HG02885 (cell line): Measurements from ENCODE around the gene ATG5.
A peak's percentile ranks its signal among the peaks of the same experiment; 100 is the strongest.
"Not testable (repeated sequence)": the region's sequence is repeated elsewhere in the genome, so short reads cannot be mapped to it uniquely, and the experiment has no call there.

Experiments
- ATAC-seq: cut with Tn5 transposase; IDR thresholded peaks from one replicate; pipeline ENCODE4 v1.9.1; 2021; ENCODE audit warnings: mild to moderate bottlenecking; ENCODE audit not compliant: unreplicated experiment, poor library complexity

ATG5 gene

DNA sequence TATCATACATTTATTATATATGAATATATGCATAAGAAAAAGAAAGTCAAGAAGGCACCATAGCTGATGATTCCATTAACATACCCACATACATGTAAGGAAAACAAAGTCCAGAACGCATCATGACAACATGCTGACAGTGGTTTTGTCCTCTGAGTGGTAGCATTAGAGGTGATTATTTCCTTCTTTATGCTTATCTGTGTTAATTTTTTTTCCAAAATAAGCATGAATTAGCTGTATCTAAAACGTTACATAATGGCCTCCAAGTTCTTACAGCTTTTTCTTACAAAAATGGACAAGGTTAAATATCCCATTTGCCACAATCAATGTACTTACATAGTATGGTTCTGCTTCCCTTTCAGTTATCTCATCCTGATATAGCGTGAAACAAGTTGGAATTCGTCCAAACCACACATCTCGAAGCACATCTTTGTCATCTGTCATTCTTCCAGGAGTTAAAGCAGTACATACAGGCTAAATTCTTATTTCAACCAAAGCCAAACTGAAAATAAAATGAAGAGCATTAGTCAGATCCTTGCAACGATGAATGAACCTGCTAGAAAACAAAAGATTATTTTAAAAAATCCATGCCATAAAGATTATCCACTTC lies 9.7 kb downstream of the ATG5 start:
- ATAC-seq: no peak

DNA sequence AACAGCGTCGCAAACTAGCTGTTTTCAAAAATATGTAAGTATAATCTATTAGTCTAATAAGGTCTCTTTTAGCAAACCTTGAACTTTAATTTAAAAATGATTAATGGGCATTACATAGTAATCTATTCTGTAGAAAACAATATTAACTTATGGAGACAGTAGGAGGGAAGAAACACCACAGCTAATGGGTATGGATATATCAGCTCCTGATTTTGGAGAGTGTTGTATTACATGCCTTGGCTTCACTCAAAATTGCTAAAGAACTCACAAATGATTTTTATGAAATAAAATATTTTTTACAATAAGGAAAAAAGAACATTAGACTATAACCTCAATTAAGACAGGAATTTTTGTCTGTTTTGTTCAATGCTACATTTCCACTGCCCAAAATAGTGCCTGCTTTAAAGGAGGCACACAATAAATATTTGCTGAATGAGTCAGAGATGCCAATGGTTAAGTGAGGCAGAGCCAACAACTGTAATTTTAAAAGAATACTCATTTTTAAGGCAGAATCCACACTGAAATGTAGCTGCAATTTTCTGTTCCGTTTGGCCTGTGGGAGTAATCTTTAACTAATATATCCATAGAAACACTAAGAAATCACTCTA lies 15.7 kb downstream of the ATG5 start:
- no peak for ATAC-seq

DNA sequence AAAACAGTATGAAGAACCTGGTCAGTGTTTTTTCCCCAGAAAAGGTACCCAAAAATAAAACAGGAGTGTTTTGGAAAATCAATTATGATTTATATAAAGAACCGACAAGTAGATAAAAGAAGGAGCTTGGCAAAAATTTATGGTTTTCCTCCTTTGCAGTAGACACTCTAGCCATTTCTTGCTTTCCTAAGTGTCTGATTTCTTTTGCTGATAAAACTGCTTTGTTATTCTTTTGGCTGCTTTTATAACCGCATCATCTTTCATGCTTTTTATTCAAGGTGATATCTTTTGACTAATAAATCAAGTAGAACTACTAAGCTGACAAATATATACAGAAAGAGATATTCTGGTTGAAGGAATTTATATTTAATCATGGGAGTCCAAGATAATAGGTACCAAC lies 16.6 kb downstream of the ATG5 start:
- ATAC-seq: no peak

DNA sequence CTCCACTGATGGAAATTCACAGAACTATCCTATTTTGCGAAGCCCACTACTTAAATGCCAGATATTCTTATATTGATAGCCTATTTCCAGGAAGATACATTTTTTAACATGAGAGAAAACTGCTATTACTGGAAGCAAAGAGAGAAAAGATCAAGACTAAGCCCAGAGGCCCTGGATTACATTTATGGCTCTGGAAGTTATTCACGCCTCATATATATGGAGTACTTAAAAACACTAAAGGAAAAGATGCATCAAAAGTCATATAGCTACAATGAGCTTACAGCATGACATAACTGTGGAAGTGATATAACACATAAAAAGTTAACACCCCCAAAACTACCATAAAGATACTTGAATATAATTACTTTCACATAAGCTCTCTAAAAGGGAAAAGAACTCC lies 19.8 kb downstream of the ATG5 start:
- no peak for ATAC-seq

DNA sequence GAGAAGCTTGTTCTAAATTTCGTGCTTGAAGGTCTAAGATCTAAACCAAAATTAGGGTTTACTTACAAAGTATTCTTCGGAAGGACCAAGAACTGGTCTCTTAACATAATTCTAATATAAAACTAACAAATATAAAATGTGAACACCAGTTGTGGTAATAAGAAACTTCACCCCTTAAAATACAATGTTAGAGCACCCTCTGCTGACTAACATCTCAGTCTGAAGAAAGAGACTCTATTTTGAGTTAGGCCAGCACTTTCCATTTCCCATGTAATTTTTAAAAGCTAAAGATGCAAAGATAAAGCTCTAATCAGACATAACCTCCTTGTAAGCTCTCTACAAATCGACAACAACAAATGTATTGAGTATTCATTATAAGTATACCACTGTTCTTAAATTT lies 24.6 kb downstream of the ATG5 start:
- ATAC-seq: no peak

DNA sequence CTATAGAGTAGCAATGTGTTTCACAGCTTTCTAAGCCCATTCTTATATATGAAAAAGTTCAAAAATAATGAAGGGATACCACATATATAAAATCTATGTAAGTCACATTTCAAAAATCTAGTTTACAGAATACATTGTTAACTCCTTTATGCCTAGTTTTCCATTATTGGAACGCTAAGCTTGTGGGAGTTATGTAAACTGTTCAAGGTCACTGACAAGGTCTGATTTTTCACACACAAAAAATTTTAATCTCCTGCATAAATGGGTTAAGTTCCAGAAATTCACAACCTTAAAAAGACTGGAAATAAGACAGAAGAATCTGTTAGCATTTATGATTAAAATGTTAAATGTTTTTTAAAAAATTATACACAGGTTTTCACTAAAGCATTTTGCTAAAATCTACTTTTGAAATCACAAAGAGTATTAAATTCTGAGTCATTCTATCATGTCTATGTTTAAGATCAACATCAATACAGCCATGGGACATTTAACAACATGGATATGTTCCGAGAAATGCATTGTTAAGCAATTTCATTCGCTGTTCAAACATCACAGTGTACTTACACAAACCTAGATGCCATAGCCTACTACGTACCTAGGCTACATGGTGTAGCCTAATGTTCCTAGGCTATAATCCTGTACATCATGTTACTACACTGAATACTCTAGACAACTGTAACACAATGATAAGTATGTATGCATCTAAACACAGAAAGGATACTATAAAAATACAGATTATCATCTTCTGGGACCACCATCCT lies 25.4 kb downstream of the ATG5 start:
- ATAC-seq: no peak

DNA sequence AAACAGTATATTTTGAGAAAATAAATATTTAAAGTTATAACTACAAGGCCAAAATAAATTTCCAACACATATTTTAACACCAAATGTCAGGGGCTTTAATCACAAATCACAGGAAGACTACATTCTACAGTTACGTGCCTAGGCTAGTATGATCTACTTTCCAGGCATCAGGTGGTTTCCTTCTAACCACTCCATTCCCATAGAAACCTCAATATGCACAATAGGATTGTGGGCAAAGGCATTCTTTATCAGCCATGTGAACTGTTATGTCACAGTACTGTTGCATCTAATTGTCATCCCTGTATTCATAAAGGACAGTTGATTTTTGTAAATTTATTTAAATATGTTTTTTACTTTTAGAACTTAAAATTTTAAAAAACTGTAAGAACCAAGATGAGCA lies 32.4 kb downstream of the ATG5 start:
- no peak for ATAC-seq

DNA sequence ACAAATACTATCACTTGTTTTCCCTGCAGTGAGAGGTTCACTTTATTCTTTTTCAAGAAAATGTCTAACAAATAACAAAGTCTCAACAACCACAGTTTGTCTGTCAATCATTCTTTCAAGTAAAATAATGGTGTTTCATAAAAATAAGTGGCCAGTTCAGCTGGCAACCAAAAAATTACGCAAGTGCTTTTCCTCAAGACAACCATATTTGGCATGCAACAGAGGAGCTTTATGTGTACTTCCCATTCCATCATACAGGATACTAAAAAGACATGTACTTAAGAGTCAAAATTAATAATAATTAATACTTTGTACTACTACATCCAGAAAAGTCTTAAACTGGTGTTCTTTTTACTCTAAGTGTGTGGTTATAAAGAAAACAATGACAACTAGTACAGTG lies 34.6 kb downstream of the ATG5 start:
- no peak for ATAC-seq

DNA sequence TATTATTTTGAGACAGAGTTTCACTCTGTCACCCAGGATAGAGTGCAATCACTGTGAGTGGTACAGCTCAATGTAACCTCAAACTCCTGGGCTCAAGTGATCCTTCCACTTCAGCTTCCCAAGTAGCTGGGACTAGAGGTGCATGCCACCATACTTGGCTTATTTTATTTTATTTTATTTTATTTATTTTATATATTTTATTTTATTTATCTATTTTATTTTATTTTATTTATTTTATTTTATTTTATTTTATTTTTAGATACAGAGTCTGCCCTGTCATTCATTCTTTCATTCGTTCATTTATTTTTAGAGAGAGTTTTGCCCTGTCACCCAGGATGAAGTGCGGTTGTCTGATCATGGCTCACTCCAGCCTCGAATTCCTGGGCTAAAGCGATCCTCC lies 35.5 kb downstream of the ATG5 start:
- no peak for ATAC-seq

DNA sequence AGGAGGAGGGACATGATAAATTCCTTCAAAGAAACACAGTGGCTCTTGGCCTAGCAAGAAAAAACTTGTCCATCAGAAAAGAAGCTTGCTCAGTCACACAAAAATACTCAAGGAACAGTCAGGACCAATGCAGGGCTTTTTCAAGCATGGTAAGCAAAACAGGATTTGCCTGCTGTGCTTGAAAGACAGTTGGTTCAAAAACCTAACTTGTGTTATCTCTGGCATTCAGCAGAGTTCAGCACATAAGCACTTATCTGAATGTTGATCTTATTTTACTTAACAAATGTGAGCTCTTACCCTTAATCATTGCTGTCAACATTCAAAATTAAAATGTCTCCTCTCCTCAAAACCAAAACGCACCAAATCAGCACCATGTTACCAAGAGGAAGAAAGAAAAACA lies 38.3 kb downstream of the ATG5 start:
- ATAC-seq: no peak

DNA sequence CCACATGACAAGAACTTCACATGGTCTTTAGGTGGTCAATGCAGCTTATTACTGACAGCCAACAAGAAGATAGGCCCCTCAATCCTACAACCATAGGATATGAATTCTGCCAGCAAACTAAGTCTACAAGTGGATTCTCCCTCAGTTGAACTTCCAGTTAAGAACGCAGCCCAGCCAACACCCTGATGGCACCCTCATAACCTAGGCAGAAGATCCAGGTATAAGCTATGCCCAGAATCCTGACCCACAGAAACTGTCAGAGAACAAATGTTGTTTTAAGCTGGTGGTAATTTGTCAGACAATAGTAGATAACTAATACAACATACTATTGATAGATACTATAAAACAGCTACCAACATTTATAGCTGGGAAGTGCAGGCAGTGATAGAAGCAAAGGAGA lies 38.8 kb downstream of the ATG5 start:
- no peak for ATAC-seq

DNA sequence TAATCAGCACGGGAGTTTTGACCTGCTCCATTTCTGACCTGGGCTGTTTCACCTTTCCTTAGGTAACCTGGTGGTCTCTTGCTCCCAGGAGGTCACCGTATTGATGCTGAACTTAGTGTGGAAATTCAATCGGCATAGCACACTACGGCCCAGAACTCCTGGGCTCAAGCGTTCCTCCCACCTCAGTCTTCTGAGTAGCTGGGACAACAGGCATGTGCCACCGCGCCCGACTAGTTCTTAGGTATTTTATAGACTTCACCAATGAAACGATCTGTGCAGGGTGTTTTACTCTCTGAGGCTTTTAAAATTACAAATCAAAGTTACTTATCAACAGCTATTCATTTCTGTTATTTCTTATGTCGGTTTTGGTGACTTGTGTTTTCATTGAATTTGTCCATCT lies 42.1 kb downstream of the ATG5 start:
- no peak for ATAC-seq

DNA sequence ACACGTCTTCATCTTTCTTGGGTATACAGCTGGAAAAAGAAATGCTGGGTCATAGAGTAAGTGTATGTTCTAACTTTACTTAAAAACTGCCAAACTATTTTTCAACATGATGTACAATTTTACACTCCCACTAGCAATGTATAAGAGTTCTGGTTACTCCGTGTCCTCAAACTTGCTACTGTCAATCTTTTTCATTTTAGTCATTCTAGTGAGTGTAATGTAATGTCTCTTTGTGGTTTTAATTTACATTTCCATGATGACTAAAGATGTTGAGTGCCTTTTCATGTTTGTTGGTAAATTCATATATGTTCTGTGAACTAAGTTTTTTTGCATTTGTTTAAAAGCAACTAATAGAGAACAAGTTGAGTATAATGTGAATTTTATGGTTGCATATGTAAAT lies 43.9 kb downstream of the ATG5 start:
- ATAC-seq: no peak

DNA sequence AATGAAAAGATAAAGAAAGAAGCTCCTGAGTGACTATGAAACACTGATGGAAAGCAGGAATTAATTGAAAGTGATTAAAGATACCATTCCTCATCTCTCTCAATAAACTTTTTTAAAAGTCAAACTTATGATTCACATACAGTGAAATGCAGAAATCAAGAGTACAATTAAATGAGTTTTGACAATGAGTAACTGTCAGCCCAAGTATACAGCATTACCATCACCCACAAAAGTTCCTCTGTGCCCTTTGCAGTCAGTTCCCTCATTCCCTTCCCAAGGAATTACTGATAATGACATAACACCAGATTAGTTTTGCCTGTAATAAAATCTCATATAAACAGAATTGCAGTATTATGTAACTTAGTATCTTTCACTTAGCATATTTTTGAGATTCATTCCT lies 44.5 kb downstream of the ATG5 start:
- no peak for ATAC-seq

DNA sequence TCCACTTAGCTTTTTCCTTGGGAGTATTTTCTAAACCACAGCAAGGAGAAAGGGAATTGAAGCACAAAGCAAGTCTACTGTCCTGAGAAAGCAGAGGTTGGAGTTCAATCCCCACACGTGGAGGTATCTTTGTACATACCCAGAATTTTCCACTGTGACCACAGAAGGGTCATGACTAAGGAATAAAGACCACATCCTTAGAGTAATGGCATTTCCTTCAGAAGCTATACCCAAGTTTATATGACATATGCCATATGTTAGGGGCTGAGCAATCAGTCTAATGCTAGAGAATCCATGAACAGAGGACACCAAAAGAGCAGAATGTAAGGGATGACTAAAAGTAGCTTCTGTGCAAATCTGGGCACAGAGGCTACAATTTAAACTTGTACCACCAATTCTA lies 46.4 kb downstream of the ATG5 start:
- no peak for ATAC-seq

DNA sequence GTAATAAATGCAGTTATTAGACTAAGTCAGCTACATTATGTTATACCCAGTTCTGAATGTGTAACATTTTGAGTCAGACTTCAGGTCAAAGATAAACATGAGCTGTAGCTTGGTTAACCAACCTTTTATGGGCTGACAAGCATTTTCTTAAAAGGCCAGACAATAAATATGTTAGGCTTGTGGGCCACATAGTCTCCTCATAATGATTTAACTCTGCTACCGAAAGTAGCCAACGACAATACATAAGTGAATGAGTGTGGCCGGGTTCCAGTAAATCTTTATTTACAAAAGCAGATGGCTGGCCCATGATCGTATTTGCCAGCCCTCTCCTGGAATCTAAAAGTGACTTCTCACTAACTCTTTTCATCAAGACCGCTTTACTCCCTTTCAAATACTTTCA lies 49.9 kb downstream of the ATG5 start:
- ATAC-seq: no peak

DNA sequence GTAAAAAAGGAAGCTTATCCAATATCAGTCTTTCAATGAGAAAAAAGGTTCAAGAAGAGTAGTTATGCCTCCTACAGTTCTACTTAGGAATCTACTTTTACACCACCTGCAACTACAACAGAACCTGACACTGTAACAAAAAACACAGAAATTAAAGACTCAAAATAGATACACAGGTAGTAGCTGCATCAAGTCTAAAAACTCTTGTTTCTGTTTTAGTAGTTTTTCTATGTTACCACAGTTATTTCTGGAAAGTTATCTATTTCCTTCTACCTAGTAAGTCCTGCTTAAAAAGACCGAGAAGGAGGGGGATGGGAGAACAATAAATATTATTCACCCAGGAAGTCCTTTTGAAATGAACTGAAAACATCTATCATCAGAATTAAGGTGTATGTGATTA lies 52.5 kb downstream of the ATG5 start:
- peak; percentile 59 for ATAC-seq

DNA sequence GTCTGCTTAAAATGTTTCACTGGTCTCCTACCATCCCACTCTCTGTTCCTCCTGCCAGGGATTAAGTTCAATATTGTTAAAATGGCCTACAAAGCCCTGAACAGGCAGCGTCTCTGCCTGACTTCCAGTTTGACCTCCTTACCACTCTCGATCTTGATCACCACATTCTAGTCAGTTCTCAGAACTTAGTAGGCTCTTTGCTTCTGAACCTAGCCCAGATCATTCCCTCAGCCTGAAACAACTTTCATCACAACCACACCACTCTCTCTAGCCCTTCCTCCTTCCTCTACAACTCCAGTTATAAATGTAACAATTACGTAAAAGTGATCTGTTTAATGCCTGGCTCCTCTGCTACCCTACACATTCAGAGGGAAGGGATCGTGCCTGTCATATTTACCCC lies 53.3 kb downstream of the ATG5 start:
- no peak for ATAC-seq

DNA sequence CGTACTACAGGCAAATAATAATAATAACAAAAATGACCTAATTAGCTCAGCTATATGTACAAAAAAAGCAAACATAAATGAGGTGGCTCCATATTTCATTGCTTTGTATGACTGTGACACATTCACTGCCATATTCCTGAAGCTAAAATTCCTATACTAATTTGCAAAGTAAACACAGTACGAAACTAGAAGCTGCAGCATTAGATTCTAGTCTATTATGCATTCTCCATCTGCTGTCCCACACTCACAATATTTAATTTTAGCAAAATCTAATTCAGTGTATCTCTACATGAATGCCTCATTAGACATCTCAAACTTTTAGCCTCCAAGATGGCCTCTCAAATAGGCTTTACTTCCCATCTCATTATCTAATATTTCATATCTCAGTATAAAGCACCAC lies 55.1 kb downstream of the ATG5 start:
- ATAC-seq: no peak

DNA sequence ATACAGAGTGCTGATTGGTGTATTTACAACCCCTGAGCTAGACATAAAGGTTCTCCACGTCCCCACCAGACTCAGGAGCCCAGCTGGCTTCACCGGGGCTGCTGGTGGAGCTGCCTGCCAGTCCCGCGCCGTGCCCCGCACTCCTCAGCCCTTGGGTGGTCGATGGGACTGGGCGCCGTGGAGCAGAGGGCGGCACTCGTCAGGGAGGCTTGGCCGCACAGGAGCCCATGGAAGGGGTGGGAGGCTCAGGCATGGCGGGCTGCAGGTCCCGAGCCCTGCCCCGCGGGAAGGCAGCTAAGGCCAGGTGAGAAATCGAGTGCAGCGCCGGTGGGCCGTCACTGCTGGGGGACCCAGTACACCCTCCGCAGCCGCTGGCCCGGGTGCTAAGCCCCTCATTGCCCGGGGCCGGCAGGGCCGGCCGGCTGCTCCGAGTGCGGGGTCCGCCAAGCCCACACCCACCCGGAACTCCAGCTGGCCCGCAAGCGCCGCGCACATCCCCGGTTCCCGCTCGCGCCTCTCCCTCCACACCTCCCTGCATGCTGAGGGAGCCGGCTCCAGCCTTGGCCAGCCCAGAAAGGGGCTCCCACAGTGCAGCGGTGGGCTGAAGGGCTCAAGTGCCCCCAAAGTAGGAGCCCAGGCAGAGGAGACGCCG lies 56.2 kb downstream of the ATG5 start:
- ATAC-seq: not testable (repeated sequence)

DNA sequence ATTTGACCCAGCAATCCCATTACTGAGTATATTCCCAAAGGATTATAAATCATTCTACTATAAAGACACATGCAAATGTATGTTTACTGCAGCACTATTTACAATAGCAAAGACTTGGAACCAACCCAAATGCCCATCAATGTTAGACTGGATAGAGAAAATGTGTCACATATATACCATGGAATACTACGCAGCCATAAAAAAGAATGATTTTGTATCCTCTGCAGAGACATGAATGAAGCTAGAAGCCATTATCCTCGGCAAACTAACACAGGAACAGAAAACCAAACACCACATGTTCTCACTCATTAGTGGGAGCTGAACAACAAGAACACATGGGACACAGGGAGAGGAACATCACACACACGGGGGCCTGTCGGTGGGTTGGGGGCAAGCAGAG lies 57.1 kb downstream of the ATG5 start:
- ATAC-seq: not testable (repeated sequence)
